Gastroesophageal sphincter (tissue), 4 donors: ENCODE results near the gene ARHGAP6. TPM values are rescaled to one million over a fixed set of nuclear protein-coding genes. Genes with fewer than 3 reads are reported as not detected.

ENCODE experiments used
- ATAC-seq: fragments of 150-250 bp; one replicate; pipeline ENCODE4 v1.9.1; 2016; ENCODE audit warnings: mild to moderate bottlenecking, moderate library complexity
- H3K27ac ChIP-seq, 4 donors: fragments of 200-600 bp; sonication (generic) in 3 of 4; 1 replicate in 3 of 4; 2 replicates in 1 of 4; pipeline ENCODE4 v1.5.1; 2016 to 2019
- H3K27me3 ChIP-seq: fragments of 200-600 bp; sonication (generic); one replicate; pipeline ENCODE4 v1.5.1; 2019
- H3K36me3 ChIP-seq, 2 donors: fragments of 200-600 bp; sonication (generic); one replicate each; pipeline ENCODE4 v1.5.1; 2019; ENCODE audit warnings: control low read depth in 1 of 2
- H3K4me1 ChIP-seq, 3 donors: fragments of 200-600 bp; sonication (generic); 1 replicate in 2 of 3; 2 replicates in 1 of 3; pipeline ENCODE4 v1.5.1; 2016 to 2019; ENCODE audit warnings: control low read depth in 2 of 3
- H3K4me3 ChIP-seq, 2 donors: fragments of 200-600 bp; sonication (generic); one replicate each; pipeline ENCODE4 v1.5.1; 2019; ENCODE audit warnings: mild to moderate bottlenecking in 1 of 2, moderate library complexity in 1 of 2
- H3K9me3 ChIP-seq, 3 donors: fragments of 200-600 bp; sonication (generic); one replicate each; pipeline ENCODE4 v1.5.1; 2017 to 2019; ENCODE audit warnings: control low read depth in 2 of 3
- EP300 ChIP-seq: sonication (generic); formaldehyde crosslinking; IDR thresholded peaks from one replicate; pipeline ENCODE4 v1.6.1; 2017; ENCODE audit warnings: antibody characterized with exemption, mild to moderate bottlenecking
- POLR2A ChIP-seq, 2 donors: fragments of 450-650 bp; IDR thresholded peaks; one replicate each; pipeline ENCODE4 v1.6.1; 2017; ENCODE audit warnings: antibody characterized with exemption in 2 of 2, mild to moderate bottlenecking in 2 of 2, moderate library complexity in 1 of 2
- POLR2AphosphoS5 ChIP-seq: sonication (generic); formaldehyde crosslinking; IDR thresholded peaks from one replicate; pipeline ENCODE4 v1.6.1; 2017; ENCODE audit warnings: antibody characterized with exemption
- WGBS, 2 donors: methylation state at CpG; one replicate each; pipeline ENCODE4 v1.1.5; 2018; ENCODE audit warnings: low coverage in 1 of 2; 5-methylcytosine and 5-hydroxymethylcytosine counted together
- total RNA-seq, 4 donors: library from RNA; depleted of rRNA; stranded (reverse); fragments of >200 nt; gene quantifications; one replicate each; pipeline ENCODE4 v1.1.0, GENCODE V29; 2016
- TF ChIP-seq, protein P1 (sequence below), 4 experiments: fragments of 200-600 bp in 2 of 4; fragments of 450-650 bp in 2 of 4; sonication (generic) in 1 of 4; IDR thresholded peaks; one replicate each; pipeline ENCODE4 v1.5.1; 2017 to 2019; ENCODE audit warnings: antibody characterized with exemption in 4 of 4, mild to moderate bottlenecking in 2 of 4, moderate library complexity in 2 of 4

The ARHGAP6 gene
- total RNA-seq, 4 donors from 2014 or later = 25.2 to 35.1 (median 31.8) TPM

- H3K27ac ChIP-seq = peak overlapping the region; percentile 82 to 90 (median 87)
- peak; percentile 73 for ATAC-seq
- H3K27me3 ChIP-seq = no peaks in the 10 kb centered on the region
- TF ChIP-seq, protein P1, sequence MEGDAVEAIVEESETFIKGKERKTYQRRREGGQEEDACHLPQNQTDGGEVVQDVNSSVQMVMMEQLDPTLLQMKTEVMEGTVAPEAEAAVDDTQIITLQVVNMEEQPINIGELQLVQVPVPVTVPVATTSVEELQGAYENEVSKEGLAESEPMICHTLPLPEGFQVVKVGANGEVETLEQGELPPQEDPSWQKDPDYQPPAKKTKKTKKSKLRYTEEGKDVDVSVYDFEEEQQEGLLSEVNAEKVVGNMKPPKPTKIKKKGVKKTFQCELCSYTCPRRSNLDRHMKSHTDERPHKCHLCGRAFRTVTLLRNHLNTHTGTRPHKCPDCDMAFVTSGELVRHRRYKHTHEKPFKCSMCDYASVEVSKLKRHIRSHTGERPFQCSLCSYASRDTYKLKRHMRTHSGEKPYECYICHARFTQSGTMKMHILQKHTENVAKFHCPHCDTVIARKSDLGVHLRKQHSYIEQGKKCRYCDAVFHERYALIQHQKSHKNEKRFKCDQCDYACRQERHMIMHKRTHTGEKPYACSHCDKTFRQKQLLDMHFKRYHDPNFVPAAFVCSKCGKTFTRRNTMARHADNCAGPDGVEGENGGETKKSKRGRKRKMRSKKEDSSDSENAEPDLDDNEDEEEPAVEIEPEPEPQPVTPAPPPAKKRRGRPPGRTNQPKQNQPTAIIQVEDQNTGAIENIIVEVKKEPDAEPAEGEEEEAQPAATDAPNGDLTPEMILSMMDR (IDR thresholded peaks at IDR 0.05) = peak; percentile 15 to 69 (median 34)
- no peak for TF ChIP-seq POLR2AphosphoS5
- WGBS, 2 donors = 0% methylated on average over 1 of the region's 57 CpGs; no CpG with 5 or more reads in 1 of the 2 donors
- no peaks in the 10 kb centered on the region for H3K9me3 ChIP-seq
- peaks cover 0 to 49% (median 0%) of the 10 kb centered on the region in 3 donors for H3K4me1 ChIP-seq
- H3K4me3 ChIP-seq = peak overlapping the region; percentile 67 to 72
- H3K36me3 ChIP-seq = no peaks in the 10 kb centered on the region
Measured at GRCh38 chrX:11427453-11428071, 238.2 kb downstream of the ARHGAP6 start.

- Histone ChIP-seq H3K27ac (peak overlapping the region; percentile 82 to 90 (median 87)), H3K27me3 (no peaks in the 10 kb centered on the region), H3K9me3 (no peaks in the 10 kb centered on the region), H3K4me1 (peaks cover 0 to 48% (median 0%) of the 10 kb centered on the region in 3 donors), H3K36me3 (no peaks in the 10 kb centered on the region), H3K4me3 (peak overlapping the region; percentile 67 to 72)
- peak; percentile 42 for ATAC-seq
- 32 to 49% methylated on average over 10 to 12 of the region's 25 CpGs for WGBS, 2 donors
- TF ChIP-seq POLR2AphosphoS5 = no peak
- no peak for TF ChIP-seq EP300
- TF ChIP-seq, protein P1 (IDR thresholded peaks at IDR 0.05) = no peak
- TF ChIP-seq POLR2A (IDR thresholded peaks at IDR 0.05) = no peak
Measured at GRCh38 chrX:11426712-11427452, 238.8 kb downstream of the ARHGAP6 start.

DNA sequence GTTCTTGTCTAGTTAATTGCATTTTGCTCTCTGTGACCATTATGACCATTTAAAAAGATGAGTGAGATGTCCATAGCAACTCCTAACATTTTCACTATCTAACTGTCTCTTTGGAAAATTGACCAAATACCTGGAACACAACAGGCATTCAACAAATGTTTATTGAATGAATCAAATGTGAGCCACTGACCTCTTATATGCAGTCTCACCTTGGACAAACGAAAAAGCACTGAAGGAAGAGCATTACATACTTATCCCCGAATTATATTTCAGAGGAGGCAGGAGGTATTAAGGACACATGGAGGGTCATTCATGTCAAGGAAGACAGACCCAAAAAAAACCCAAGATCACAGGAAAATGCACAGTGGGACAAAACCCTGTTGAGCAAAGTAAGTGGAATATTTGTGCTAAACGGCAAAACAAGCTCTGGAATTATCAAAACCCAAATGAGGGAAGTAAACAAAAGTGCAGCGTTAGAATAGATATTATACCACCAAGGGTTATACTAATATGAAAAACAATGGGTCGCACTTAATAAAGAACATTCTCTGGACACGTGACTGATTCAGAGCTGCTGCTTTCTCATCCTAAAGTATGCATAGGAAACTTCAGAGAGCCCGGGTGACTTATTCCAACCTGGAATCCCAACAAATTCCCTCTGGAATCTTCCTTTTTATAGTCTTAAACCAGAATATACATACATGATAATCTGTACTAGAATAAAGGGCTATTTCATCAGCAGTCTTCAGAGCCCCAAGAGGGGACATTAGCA is 240.6 kb downstream of the ARHGAP6 start:
- no peak overlapping the region for H3K4me3 ChIP-seq
- WGBS, 2 donors = 50 to 60% methylated on average over 7 of the region's 7 CpGs
- H3K36me3 ChIP-seq = no peaks in the 10 kb centered on the region
- no peaks in the 10 kb centered on the region for H3K27me3 ChIP-seq
- ATAC-seq = no peak
- no peaks in the 10 kb centered on the region for H3K9me3 ChIP-seq
- H3K4me1 ChIP-seq = peaks cover 0 to 53% (median 0%) of the 10 kb centered on the region in 3 donors
- H3K27ac ChIP-seq = peak overlapping the region in 3 of 4 donors; percentile 46 to 90 (median 86)
- no peak for TF ChIP-seq POLR2AphosphoS5
- TF ChIP-seq POLR2A (IDR thresholded peaks at IDR 0.05) = no peak
- TF ChIP-seq EP300 = no peak
- TF ChIP-seq, protein P1 (IDR thresholded peaks at IDR 0.05) = no peak

DNA sequence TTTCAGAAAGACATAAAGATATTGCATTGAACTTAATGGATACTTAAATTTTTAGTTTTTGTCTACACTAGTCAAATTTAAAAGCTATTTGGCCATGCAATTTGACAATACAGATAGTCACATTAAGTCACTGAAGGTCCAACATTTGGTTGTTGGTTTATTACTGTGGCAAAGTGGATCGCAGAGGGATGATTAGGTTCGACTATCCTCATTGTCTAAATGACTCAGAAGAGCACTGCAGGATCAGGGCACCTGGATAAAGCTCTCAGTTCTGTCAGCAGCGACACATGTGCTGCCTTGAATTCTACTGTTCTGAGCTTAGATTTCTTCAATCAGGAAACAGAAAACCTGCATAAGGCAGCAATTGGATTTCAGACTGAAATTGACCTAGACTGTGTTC is 241.8 kb downstream of the ARHGAP6 start:
- peaks cover 0 to 45% (median 0%) of the 10 kb centered on the region in 3 donors for H3K4me1 ChIP-seq
- peak overlapping the region in 3 of 4 donors; percentile 46 to 90 (median 86) for H3K27ac ChIP-seq
- H3K4me3 ChIP-seq = no peak overlapping the region
- no peak for ATAC-seq
- no peaks in the 10 kb centered on the region for H3K27me3 ChIP-seq
- no peaks in the 10 kb centered on the region for H3K36me3 ChIP-seq
- no peaks in the 10 kb centered on the region for H3K9me3 ChIP-seq
- TF ChIP-seq, protein P1 (IDR thresholded peaks at IDR 0.05) = no peak
- TF ChIP-seq POLR2A (IDR thresholded peaks at IDR 0.05) = no peak
- TF ChIP-seq EP300 = no peak
- no peak for TF ChIP-seq POLR2AphosphoS5
- 53% methylated on average over 3 of the region's 3 CpGs; no CpG with 5 or more reads in 1 of the 2 donors for whole genome bisulfite sequencing, 2 donors
